Astrocyte of the spinal cord (primary cell): ENCODE results near the gene DCAF17.

ENCODE experiments used
- DNase-seq: peaks from one replicate; pipeline ENCODE4 v3.0.0; 2011; ENCODE audit warnings: low read depth, low spot score
- H3K4me3 ChIP-seq: 2 replicates; pipeline ENCODE4 v1.5.1; 2011; ENCODE audit warnings: low read depth, mild to moderate bottlenecking, low read length, moderate library complexity
- in situ Hi-C: cut with HindIII; loops from 2 replicates; pipeline ENCODE4 v1.10.0; 2017; ENCODE audit warnings: low sequenced_read_pairs
- TF ChIP-seq, protein P1 (sequence below): IDR thresholded peaks from 2 replicates; pipeline ENCODE4 v1.5.1; 2012; ENCODE audit warnings: low read depth, mild to moderate bottlenecking, low read length, inconsistent platforms

The DCAF17 gene

DNA sequence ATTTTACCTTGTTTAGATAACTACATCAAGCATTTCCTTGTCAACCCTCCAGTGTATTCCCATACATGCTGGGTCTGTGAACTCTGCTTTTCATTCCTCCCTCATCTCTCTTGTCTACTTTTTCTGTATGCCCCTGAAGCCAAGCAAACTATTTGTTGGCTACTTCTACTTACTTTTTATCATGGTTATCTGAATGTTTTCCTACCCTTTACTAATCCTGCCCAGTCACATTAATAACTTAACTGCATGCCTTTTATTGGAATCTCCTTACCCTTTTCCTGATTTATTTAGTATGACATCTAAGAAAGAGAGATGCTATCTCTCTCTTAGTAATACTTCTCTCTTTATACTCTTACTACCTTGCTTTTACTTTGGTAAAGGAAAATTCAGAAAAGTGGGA is 17.0 kb downstream of the DCAF17 start:
- in situ Hi-C loops, result no loop called here
- no peak for DNase-seq
- TF ChIP-seq, protein P1, sequence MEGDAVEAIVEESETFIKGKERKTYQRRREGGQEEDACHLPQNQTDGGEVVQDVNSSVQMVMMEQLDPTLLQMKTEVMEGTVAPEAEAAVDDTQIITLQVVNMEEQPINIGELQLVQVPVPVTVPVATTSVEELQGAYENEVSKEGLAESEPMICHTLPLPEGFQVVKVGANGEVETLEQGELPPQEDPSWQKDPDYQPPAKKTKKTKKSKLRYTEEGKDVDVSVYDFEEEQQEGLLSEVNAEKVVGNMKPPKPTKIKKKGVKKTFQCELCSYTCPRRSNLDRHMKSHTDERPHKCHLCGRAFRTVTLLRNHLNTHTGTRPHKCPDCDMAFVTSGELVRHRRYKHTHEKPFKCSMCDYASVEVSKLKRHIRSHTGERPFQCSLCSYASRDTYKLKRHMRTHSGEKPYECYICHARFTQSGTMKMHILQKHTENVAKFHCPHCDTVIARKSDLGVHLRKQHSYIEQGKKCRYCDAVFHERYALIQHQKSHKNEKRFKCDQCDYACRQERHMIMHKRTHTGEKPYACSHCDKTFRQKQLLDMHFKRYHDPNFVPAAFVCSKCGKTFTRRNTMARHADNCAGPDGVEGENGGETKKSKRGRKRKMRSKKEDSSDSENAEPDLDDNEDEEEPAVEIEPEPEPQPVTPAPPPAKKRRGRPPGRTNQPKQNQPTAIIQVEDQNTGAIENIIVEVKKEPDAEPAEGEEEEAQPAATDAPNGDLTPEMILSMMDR, result no peak
- H3K4me3 ChIP-seq, result no peak overlapping the region

DNA sequence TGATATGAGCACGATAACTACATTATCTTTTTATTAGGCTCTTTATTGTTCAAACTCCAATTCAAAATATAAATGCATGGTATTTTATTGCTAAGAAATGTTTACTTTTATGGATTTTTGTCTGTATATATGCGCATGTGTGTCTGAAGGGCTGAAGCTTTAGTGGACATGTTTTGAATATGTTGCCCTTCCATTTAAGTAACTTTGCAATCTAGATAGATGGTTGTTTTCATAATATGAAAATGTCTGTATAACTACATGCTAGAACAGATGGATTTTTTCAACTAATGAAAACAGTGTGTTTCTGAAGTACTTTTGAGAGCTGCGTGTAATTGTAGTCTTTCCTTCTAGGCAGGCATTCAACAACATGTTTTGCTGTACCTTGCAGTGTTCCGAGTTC is 18.7 kb downstream of the DCAF17 start:
- in situ Hi-C loops, result no loop called here
- H3K4me3 ChIP-seq, result no peak overlapping the region
- no peak for DNase-seq
- TF ChIP-seq, protein P1, result no peak

DNA sequence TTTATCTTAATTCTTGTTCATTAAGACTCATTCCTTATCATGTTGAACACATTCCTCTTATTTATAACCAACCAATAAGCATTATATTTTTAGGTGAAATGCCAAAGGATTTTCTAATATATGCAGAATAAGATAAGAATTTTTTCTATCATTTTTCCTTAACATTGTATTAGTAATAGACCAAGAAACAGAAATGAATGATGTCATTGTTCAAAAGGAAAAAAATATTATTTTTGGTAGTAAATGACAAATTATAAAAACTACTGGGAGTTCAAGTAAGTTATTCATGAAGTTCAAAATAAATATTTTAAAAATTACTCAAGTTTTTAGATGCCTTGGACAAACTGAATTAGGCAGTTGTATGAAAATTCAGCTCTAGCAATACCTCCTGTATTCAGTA is 25.5 kb downstream of the DCAF17 start:
- TF ChIP-seq, protein P1, result no peak

DNA sequence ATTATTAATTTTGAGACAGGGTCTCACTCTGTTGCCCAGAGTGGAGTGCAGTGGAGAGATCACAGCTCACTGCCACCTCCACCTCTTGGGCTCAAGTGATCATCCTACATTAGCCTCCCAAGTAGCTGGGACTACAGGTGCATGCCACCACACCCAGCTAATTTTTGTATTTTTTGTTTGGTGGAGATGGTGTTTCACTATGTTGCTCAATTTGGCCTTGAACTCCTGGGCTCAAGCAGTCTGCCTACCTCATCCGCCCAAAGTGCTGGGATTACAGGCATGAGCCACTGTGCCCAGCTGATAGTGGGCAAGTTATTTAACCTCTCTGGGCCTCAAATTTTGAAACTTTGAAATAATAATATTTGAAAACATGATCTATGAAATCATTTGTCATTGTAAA is 26.5 kb downstream of the DCAF17 start:
- TF ChIP-seq, protein P1, result no peak
- H3K4me3 ChIP-seq, result no peak overlapping the region
- DNase-seq, result no peak
- in situ Hi-C loops, result no loop called here

More for the DNA sequence above, 25.5 kb downstream of the DCAF17 start:
- H3K4me3 ChIP-seq, result no peak overlapping the region
- no peak for DNase-seq
- in situ Hi-C loops, result no loop called here

DNA sequence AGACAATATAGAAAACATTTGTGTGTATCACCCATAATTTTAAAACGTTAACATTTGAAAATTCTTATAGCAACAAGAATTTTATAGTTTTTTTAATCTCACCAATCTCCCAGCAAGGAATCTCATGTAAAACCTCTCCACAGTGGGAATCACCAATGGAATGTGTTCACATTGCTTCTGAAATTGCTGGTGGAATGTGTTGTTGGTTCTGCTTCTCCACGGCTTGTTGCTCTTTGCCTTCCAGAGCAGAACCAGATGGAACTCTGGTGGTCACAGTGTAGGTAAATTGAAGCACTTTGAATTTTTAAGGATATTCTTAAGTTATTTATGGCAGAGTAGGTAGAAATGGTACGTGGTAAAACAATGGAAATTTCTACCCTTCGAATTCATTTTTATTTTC is 35.1 kb downstream of the DCAF17 start:
- TF ChIP-seq, protein P1, result no peak
- in situ Hi-C loops, result no loop called here
- DNase-seq, result peak; percentile 38
- no peak overlapping the region for H3K4me3 ChIP-seq

DNA sequence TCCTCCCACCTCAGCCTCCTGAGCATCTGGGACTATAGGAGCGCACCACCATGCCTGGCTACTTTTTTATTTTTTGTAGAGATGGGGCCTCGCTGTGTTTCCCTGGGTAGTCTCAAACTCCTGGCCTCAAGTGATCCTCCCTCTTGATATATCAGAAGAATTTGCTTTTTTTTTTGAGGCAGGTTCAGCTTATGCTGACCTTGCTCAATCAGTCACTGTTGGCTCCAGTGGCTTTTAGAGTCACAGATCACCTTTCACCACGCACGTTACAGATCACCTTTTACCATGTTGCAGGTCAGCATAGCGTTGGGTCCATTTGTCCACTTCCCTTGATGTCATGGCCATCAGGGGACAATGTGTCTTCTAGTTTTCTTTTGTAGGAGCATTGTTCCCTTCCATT is 36.1 kb downstream of the DCAF17 start:
- DNase-seq, result no peak
- in situ Hi-C loops, result no loop called here
- no peak overlapping the region for H3K4me3 ChIP-seq
- TF ChIP-seq, protein P1, result no peak

DNA sequence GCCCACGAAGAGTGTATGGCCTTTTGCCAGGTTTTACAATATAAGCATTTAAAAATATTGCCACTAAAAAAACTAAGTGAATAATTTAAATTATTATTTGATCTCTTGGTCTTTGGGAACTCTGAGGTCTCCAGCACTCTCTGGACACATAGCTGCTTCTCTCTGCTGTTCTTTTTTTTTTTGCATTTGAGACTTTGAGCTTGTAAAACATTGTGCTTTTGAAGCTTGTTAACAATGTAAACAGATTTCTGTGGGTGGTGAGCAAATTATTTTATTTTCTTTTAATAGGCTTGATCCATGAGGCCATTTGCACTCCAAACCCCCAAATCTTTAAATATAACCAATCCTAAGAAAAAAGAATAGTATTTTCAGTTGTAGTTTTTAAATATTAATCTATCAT is 42.0 kb downstream of the DCAF17 start:
- no peak overlapping the region for H3K4me3 ChIP-seq
- no peak for DNase-seq
- in situ Hi-C loops, result no loop called here
- TF ChIP-seq, protein P1, result no peak
